Mucosa of descending colon (tissue), 3 donors: ENCODE measurements around the gene ABCD3. TPM values are rescaled to one million over a fixed set of nuclear protein-coding genes. Genes with fewer than 3 reads are reported as not detected.

Experiments
- ATAC-seq: fragments of 200-7000 bp; cut with Tn5 transposase; one replicate; pipeline ENCODE4 v1.9.1; 2020; ENCODE audit warnings: mild to moderate bottlenecking, moderate library complexity
- DNase-seq, 3 donors: peaks; one replicate each; pipeline ENCODE4 v3.0.0-alpha.2; 2020
- H3K36me3 ChIP-seq: fragments of 200-600 bp; one replicate; pipeline ENCODE4 v1.8.0; 2021; ENCODE audit warnings: low read depth, mild to moderate bottlenecking
- H3K4me1 ChIP-seq: fragments of 200-600 bp; one replicate; pipeline ENCODE4 v1.8.0; 2021; ENCODE audit warnings: low read depth, mild to moderate bottlenecking
- H3K4me3 ChIP-seq: fragments of 200-600 bp; one replicate; pipeline ENCODE4 v1.8.0; 2021; ENCODE audit warnings: mild to moderate bottlenecking
- H3K9me3 ChIP-seq: fragments of 200-600 bp; one replicate; pipeline ENCODE4 v1.8.0; 2021; ENCODE audit warnings: mild to moderate bottlenecking
- intact Hi-C, 2 donors: fragments of 100-400 bp; cut with DNase I in 1 of 2; cut with micrococcal nuclease in 1 of 2; formaldehyde crosslinking; loops; one replicate each; pipeline versions ENCODE4 v1.11.0 to v1.11.1; 2022; cut with DNase I, micrococcal nuclease
- total RNA-seq, 3 donors: library from RNA; stranded (reverse); fragmentation: NEBNext Ultra II Directional in 2 of 3; extraction: Animal tissue kit (Norgen Biotek cat#: 25700) in 2 of 3; gene quantifications; one replicate each; pipeline versions ENCODE4 v1.2.1 to v1.2.4, GENCODE V29; 2021 to 2023
- TF ChIP-seq, protein P1 (sequence below): fragments of 200-600 bp; IDR thresholded peaks from one replicate; pipeline ENCODE4 v1.8.0; 2022; ENCODE audit warnings: antibody characterized with exemption, mild to moderate bottlenecking
- donor health status: DM: no; HTN: no; CAD: no; lungs with moderate emphysema.
- donor health status: DM: no; HTN: no; CAD: no.
- donor health status: DM: no; HTN: yes; CAD: no.

The ABCD3 gene
- total RNA-seq, 3 donors from 2014 or later, result 67.9 to 102 (median 99.3) TPM

DNA sequence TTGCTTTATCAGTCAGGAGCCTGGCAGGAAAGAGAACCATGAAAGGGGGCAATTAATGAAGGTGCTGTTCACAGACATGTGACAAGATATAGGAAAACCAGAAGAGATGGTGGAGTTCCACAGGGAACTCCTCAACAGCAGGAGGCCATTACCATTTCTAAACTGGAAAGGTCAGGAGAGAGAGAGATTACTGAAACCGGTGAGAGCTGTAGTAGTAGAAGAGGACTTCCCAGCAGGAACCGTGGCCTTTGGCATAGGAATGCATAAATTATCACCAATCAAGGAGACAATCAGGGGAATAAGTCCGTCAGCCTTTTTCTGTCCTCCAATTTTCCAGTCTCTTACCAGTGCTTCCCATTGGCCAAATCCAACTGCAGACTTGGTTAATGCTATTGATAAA is 23.0 kb upstream of the ABCD3 start:
- TF ChIP-seq, protein P1, sequence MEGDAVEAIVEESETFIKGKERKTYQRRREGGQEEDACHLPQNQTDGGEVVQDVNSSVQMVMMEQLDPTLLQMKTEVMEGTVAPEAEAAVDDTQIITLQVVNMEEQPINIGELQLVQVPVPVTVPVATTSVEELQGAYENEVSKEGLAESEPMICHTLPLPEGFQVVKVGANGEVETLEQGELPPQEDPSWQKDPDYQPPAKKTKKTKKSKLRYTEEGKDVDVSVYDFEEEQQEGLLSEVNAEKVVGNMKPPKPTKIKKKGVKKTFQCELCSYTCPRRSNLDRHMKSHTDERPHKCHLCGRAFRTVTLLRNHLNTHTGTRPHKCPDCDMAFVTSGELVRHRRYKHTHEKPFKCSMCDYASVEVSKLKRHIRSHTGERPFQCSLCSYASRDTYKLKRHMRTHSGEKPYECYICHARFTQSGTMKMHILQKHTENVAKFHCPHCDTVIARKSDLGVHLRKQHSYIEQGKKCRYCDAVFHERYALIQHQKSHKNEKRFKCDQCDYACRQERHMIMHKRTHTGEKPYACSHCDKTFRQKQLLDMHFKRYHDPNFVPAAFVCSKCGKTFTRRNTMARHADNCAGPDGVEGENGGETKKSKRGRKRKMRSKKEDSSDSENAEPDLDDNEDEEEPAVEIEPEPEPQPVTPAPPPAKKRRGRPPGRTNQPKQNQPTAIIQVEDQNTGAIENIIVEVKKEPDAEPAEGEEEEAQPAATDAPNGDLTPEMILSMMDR, result no peak
- Histone ChIP-seq H3K4me1 (no peaks in the 10 kb centered on the region), H3K9me3 (no peaks in the 10 kb centered on the region), H3K4me3 (no peak overlapping the region), H3K36me3 (no peaks in the 10 kb centered on the region)
- ATAC-seq, result no peak
- no peak for DNase-seq
- intact Hi-C loops, result no loop called here

- ATAC-seq, result peak; percentile 68
- Histone ChIP-seq H3K4me3 (no peak overlapping the region), H3K9me3 (no peaks in the 10 kb centered on the region), H3K4me1 (no peaks in the 10 kb centered on the region), H3K36me3 (no peaks in the 10 kb centered on the region)
- TF ChIP-seq, protein P1, result no peak
- intact Hi-C loops, result no loop called here
- DNase-seq, result no peak
Observed at GRCh38 chr1:94395748-94396309, 22.4 kb upstream of the ABCD3 start.

DNA sequence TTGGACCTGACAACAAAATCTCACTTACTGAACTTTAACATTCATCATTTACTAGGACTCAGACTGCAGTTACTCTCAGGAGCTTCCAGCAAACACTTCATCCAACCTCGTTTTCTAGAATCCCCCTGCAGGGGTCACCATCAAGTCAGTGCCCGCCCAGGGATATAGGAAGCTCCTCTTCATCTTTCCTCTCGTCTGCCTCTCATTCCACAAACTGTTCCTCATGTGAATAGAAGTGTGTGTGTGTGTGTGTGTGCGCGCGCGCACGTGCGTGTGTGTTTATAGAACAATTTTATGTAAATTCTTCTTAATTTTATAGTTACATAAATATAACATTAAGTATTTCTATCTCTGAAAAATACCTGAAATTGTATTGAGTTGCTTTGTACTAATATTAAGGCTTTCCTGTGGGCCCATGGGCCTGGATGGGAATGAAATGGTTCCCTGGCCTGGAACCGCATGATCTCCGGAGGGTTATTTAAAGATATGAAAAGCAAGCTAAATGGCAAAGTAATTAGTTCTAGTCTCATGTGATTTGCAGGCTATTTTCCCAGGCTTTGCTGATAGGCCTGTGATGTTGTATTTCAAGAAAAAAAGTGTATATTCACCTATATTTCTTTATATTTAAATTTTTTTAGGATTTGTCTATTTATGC is 21.7 kb upstream of the ABCD3 start:
- intact Hi-C loops, result no loop called here
- TF ChIP-seq, protein P1, result no peak
- ATAC-seq, result no peak
- no peak for DNase-seq
- H3K9me3 ChIP-seq, result no peaks in the 10 kb centered on the region
- H3K4me1 ChIP-seq, result no peaks in the 10 kb centered on the region
- H3K36me3 ChIP-seq, result no peaks in the 10 kb centered on the region
- H3K4me3 ChIP-seq, result no peak overlapping the region

GRCh38 chr1:94398356-94398755 is 19.8 kb upstream of the ABCD3 start:
- no peak overlapping the region for H3K4me3 ChIP-seq
- ATAC-seq (no peak), DNase-seq (no peak)
- TF ChIP-seq, protein P1, result no peak
- H3K4me1 ChIP-seq, result no peaks in the 10 kb centered on the region
- intact Hi-C loops, result no loop called here
- H3K9me3 ChIP-seq, result no peaks in the 10 kb centered on the region
- no peaks in the 10 kb centered on the region for H3K36me3 ChIP-seq

- DNase-seq (no peak), ATAC-seq (peak; percentile 40)
- TF ChIP-seq, protein P1, result no peak
- Histone ChIP-seq H3K36me3 (no peaks in the 10 kb centered on the region), H3K4me1 (no peaks in the 10 kb centered on the region), H3K9me3 (no peaks in the 10 kb centered on the region), H3K4me3 (no peak overlapping the region)
- intact Hi-C loops, result no loop called here
Observed at GRCh38 chr1:94399453-94399852, 18.7 kb upstream of the ABCD3 start.
